Stimulated activated CD4-positive, alpha-beta T cell treated with anti-CD3 and anti-CD28 coated beads, TNF-alpha, amount 100 ng/mL, for 48 hours (primary cell): ENCODE measurements around the gene HOXA7.

Experiments used
- DNase-seq, 3 donors: peaks; one replicate each; pipeline ENCODE4 v3.0.0-alpha.2; 2020; ENCODE audit warnings: low read depth in 3 of 3

The HOXA7 gene

GRCh38 chr7:27118580-27118979 lies 37.9 kb downstream of the HOXA7 start:
- DNase-seq = no peak

GRCh38 chr7:27117887-27118491 lies 38.5 kb downstream of the HOXA7 start:
- DNase-seq = no peak

GRCh38 chr7:27116962-27117886 lies 39.3 kb downstream of the HOXA7 start:
- no peak for DNase-seq

- DNase-seq = no peak
Measured at GRCh38 chr7:27116031-27116961, 40.2 kb downstream of the HOXA7 start.

- no peak for DNase-seq
Measured at GRCh38 chr7:27115221-27116026, 41.1 kb downstream of the HOXA7 start.

GRCh38 chr7:27114881-27115220 lies 41.6 kb downstream of the HOXA7 start:
- no peak for DNase-seq

GRCh38 chr7:27113991-27114769 lies 42.3 kb downstream of the HOXA7 start:
- no peak for DNase-seq

- no peak for DNase-seq
Measured at GRCh38 chr7:27112955-27113949, 43.2 kb downstream of the HOXA7 start.

GRCh38 chr7:27112361-27112760 lies 44.1 kb downstream of the HOXA7 start:
- no peak for DNase-seq

GRCh38 chr7:27111751-27112277 lies 44.7 kb downstream of the HOXA7 start:
- no peak for DNase-seq

GRCh38 chr7:27111042-27111750 lies 45.3 kb downstream of the HOXA7 start:
- DNase-seq = no peak

GRCh38 chr7:27110186-27111031 lies 46.1 kb downstream of the HOXA7 start:
- no peak for DNase-seq

- no peak for DNase-seq
Measured at GRCh38 chr7:27109466-27110185, 46.8 kb downstream of the HOXA7 start.

- DNase-seq = no peak
Measured at GRCh38 chr7:27108390-27109127, 47.9 kb downstream of the HOXA7 start.

GRCh38 chr7:27107391-27108381 lies 48.8 kb downstream of the HOXA7 start:
- DNase-seq = no peak
